ENCODE measurements around the gene CELF1.
A peak's percentile ranks its signal among the peaks of the same experiment; 100 is the strongest.

Gene CELF1

GRCh38 chr11:47480762-47481161, 72.2 kb downstream of the CELF1 start:
- DNase-seq, result no peak

- no peak for DNase-seq
These were observed 74.1 kb downstream of the CELF1 start for GRCh38 chr11:47478651-47479329.

- no peak for DNase-seq
These were observed 75.2 kb downstream of the CELF1 start for GRCh38 chr11:47477753-47478152.

- peak in 1 of 5 donors; percentile 55 for DNase-seq
These were observed 75.6 kb downstream of the CELF1 start for GRCh38 chr11:47477323-47477722.

GRCh38 chr11:47470671-47471070, 82.3 kb downstream of the CELF1 start:
- DNase-seq, result no peak

DNA sequence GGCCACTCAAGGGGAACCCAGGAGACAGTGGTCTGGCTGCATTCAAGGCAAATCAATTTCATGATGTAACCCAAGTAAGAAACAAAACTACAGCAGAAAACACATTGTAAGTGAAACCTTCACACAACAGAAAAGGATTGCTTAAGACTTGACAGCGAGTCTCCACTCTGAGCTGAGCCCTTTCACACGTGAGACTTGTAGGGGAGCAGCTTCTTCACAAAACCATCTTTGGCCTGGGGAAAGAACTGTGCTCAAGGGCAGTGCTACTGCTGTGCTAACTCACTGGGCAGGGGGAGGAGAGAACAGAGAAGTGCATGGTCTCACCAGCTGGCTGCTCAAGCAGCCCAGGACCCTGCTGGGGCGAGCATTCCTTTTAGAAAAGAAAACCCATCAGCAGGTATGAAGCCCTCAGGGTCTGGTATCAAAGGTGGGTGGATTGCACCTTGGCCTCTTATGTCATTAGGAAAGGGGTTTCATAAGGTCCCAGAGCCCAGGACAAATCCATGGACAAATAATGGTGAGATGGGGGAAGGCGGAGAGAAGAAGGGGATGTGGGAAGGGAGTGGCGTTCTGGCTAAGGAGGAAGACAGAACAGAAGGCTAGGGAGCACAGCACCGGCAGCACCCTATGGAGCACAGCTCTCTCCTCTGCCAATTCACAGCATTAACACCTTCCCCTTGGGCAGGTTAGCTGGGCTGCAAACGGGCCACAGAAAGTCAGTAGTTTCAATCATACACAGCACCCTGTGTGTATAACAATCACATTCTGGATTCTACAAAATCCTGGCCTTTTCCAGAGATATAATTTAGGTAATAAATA, 83.4 kb downstream of the CELF1 start:
- no peak for DNase-seq

DNA sequence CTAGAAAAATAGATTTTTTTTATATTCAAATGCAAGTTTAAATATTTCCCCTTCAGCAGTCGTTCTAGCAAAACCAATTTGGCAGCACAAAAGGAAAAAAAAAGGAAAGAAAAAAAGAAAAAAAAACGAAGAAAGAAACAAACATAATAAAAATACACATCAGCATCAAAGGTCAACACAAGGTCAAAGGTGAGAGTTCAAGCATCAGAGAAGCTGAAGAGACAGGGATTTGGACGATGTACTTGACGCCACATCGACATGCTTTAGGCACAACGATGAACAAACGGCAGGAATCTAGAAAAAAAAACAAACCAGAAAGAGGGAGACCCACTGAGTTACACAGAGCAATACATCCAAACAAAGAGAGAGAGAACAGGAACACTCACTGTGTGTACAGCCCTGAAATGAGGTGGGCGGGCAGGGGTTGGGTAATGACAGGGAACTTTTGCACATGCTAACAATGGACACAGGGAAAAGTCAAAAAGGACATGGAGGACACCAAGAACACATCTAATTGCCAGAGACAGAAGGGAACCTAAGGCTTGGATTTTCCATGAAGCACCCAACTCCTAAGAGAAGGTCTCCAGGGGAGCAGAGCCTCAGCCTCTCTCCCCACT, 84.2 kb downstream of the CELF1 start:
- no peak for DNase-seq

DNA sequence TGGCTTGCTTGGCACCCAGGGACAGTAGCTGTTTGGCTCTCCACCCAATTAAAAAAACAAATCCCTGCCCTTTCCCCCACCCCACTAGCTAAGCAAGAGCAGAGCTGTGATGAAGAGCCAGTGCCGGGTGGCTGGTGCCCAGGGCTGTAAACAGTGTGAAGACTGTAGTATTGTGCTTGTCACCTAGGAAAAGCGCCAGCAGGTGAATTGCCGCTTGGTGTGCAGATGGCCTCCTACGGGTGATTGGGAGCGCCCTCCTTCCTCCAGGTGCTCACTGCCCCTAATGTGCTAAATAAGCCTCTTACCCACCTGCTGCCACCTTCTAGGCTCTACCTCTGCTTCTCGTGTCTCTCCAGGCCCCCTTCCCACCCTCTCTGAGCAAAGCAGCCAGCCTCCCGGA, 85.6 kb downstream of the CELF1 start:
- DNase-seq, result no peak

DNA sequence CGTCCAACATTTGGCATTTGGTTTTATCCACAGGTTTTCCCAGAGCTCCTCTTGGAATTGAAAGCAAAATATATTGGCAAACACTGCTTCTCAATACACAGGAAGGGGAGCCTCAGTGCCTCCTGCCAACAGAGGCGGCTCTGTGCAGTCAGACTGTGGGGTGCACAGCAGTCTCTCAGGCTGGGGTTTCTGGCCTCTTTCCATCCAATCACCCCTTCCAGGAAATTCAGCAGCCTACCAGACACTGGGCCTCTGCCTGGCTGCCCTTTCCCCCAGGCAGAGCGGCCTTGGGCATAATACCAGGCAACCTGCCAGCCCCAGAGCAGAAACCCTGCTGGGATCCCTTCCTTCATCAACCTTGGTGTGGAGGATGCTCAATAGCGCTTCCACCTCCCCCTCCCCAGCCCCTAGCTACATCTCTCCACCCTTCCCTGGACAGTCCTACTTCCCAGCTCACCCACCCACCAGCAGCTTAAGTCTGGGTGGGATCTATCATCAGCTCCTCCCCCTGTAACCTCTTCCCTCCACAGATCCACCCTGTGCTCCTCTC, 86.2 kb downstream of the CELF1 start:
- DNase-seq, result no peak

DNA sequence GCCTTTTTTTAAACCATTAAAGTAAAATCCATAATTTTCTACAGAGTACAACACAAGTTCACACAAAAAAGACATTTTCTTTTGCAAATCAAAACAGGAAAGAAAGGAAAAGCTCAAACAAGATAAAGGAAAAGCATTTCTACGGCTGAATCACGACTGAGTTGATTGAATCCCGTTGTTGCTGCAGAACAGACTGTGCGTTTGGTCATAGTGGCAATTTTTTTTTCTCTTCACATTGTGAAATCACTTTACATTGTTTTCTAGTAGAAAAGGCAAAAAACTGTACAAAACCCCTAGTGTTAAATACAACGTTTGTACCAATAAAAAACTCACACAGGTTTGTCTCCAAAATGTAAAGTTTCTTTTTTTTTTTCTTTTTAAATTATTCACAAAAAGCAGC, 86.7 kb downstream of the CELF1 start:
- DNase-seq, result no peak

DNA sequence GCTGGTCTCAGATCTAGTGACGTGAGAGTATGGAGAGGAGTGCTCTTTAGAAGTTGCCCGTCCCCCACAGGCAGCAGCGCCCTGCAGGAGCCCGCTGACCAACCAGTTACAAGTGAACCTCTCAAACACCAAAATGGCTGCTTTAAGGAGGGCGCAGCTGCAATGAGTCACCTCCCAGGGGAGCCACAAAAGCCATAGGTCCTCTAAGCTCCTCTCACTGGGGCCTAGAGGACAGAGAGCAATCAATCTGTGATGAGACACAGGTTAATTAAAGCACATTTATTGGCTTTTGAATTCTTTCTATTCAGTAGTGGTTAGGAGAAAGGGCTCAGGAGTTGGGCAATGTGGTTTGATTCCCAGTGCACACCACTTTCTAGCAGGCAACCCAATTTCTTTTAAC, 88.4 kb downstream of the CELF1 start:
- DNase-seq, result no peak

GRCh38 chr11:47461876-47462275, 91.1 kb downstream of the CELF1 start:
- no peak for DNase-seq

DNA sequence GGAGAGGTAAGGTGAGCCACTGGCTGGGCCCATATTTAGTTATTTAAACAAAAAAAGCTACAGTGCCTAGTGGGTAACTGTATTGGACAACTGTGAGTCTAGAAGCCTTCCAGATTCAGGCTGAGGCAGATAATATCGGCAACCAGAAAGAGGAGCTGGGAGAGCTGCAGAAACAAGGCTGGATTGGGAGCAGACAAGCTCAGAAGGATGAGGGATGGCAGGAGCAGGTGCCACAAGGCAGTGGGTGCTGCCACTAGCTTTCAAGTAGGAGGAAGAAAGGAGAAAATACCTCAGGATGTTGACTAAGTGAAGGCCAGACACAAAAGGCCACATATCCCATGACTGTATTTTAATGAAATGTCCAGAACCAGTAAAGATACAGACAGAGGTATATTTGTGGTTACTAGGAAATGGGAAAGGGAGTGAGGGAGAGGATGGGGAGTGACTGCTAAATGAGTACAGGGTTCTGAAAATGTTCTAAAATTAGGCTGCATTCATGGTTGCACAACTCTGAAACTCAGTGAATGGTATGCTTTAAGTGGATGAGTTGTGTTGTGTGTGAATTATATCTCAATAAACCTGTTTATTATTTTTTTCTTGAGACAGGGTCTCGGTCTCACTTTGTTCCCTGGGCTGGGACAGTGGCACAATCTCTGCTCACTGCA, 92.2 kb downstream of the CELF1 start:
- DNase-seq, result no peak

- DNase-seq, result peak; percentile 35 to 74 (median 47)
These were observed 98.7 kb downstream of the CELF1 start for GRCh38 chr11:47454258-47454671.

- no peak for DNase-seq
These were observed 99.6 kb downstream of the CELF1 start for GRCh38 chr11:47453365-47453764.

GRCh38 chr11:47451990-47452389, 100.9 kb downstream of the CELF1 start:
- no peak for DNase-seq

- no peak for DNase-seq
These were observed 101.5 kb downstream of the CELF1 start for GRCh38 chr11:47451436-47451835.

DNA sequence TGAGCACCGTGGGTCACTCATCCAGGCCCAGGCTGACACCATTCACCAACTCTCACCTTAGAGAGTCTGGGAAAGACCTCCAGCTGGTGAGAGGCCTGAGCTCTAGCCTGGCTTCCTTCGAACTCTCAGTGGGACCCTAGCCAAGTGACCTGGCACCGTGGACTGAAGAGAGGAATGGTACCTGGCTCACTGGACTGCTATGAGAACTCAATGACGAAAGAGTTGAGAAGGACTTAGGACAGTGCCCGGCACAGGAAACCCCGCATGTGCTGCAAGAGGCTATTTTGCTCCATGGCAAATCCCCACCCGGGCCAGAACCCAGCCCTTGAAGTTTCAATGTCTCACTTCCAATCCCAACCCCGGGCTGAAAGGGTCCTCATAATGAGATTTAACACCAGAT, 103.4 kb downstream of the CELF1 start:
- DNase-seq, result no peak

GRCh38 chr11:47448566-47449427, 104.1 kb downstream of the CELF1 start, which contains the start of gene RAPSN:
Gene RAPSN (minus strand): TSS chr11:47449136. CDS start chr11:47448964, 172 bp downstream.
- DNase-seq, result no peak

DNA sequence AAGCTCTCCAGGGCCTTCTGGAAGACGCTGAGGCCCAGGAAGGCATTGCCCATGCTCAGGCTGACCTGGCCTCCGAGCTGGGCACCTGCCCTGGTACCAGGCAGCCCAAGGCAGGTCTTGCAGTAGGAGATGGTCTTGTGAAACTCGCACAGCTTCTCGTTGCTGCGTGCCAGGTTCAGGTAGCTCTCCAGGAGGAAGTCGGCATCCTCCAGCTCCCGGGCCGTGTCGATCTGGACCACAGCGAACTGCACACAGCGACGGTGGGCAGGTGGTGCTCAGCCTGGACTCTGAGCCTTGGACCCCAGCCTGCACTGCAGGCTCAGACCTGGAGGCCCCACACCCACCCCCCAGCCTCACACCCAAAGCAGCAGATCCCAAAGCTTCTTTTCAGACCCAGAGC, 105.0 kb downstream of the CELF1 start:
- DNase-seq, result no peak

- no peak for DNase-seq
These were observed 106.1 kb downstream of the CELF1 start for GRCh38 chr11:47446833-47447232.

- DNase-seq, result no peak
These were observed 107.1 kb downstream of the CELF1 start for GRCh38 chr11:47445840-47446239.
